HFFc6 (cell line): Measurements from ENCODE around the gene RPS6KA5. TPM values are rescaled to one million over a fixed set of nuclear protein-coding genes. Genes with fewer than 3 reads are reported as not detected.

ENCODE experiments used
- DNase-seq: peaks from one replicate; pipeline ENCODE4 v3.0.0-alpha.2; 2018
- H3K27ac Mint-ChIP-seq: 2 replicates; pipeline ENCODE4 v1.8.0; 2020; ENCODE audit warnings: mild to moderate bottlenecking, mixed read lengths
- H3K27me3 Mint-ChIP-seq: 2 replicates; pipeline ENCODE4 v1.8.0; 2021; ENCODE audit warnings: mild to moderate bottlenecking, moderate library complexity, mixed read lengths; ENCODE audit not compliant: insufficient read depth
- H3K36me3 Mint-ChIP-seq: 2 replicates; pipeline ENCODE4 v1.8.0; 2021; ENCODE audit warnings: low read depth, mixed read lengths
- H3K4me1 Mint-ChIP-seq: 2 replicates; pipeline ENCODE4 v1.8.0; 2020; ENCODE audit warnings: low read depth, mixed read lengths
- H3K4me3 Mint-ChIP-seq: 2 replicates; pipeline ENCODE4 v1.8.0; 2020; ENCODE audit warnings: mild to moderate bottlenecking, moderate library complexity, mixed read lengths
- H3K9me3 Mint-ChIP-seq: 2 replicates; pipeline ENCODE4 v1.8.0; 2020; ENCODE audit warnings: mild to moderate bottlenecking, mixed read lengths
- total RNA-seq, 6 experiments: library from RNA; stranded (reverse); fragmentation: NEBNext Ultra II Directional; extraction: Animal tissue kit (Norgen Biotek cat#: 25700); gene quantifications; 2 replicates in 1 of 6; 3 replicates in 5 of 6; pipeline ENCODE4 v1.2.3, GENCODE V29; 2021
- TF ChIP-seq, protein P1 (sequence below): fragments of 200-600 bp; sonication (generic); IDR thresholded peaks from 2 replicates; pipeline ENCODE4 v1.5.0; 2021; ENCODE audit warnings: antibody characterized with exemption, mild to moderate bottlenecking

Gene RPS6KA5
- total RNA-seq, 6 experiments from 2014 or later, result 0.36 to 0.91 (median 0.48) TPM

DNA sequence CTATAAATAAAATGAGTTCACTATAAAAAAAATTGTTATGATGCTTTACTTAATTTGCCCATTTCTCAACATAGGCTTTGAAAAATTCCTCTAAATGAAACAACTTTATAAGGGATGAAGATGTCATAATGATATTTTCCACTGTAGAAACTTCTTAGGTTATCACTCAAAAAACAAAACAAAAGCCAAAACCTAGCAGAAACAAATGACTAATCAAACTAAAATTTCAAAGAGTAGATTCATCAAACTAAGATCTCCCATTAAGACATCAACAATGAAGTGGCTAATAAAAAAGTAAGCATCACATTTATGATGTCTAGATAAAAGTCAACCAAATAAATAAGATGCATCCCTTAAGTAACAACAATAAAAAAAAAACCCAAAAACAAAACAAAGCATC is 207.3 kb downstream of the RPS6KA5 start:
- Mint-ChIP-seq H3K27me3 (peaks cover 4% of the 10 kb centered on the region; the same call in 1 of the 2 replicates), H3K36me3 (no peaks in the 10 kb centered on the region)

DNA sequence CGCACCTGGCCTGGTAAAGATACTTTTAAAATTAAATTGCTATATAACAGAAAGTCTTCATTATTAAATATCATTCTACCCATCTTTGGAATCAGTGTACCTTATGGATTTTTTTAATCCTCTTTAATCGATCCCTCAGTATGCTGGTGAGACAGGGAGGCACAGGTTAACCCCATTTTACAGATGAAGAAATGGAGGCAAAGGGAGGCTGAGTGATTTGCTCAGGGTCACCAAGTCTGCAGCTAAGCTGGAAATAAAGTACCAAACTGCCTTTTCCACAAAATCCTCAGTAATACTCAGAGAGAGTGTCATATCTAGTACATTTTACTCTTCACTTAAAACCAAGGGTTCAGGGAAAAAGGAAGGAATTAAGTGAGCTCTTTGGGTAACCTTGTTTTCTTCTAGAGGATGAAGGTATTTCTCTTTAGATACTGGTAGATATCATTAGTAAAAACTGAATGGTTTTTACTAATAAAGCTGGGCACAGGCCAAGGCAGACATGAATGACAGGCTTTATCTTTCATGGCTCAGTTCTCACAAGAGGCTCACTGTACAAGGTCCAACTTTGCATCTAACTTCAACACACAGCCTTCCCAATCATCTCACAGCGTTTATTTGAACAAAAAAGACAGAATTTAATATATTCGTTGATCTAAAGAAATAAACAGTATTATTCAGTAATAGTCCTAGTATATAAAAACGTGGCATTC is 209.0 kb downstream of the RPS6KA5 start:
- H3K36me3 Mint-ChIP-seq, result no peaks in the 10 kb centered on the region
- TF ChIP-seq, protein P1, sequence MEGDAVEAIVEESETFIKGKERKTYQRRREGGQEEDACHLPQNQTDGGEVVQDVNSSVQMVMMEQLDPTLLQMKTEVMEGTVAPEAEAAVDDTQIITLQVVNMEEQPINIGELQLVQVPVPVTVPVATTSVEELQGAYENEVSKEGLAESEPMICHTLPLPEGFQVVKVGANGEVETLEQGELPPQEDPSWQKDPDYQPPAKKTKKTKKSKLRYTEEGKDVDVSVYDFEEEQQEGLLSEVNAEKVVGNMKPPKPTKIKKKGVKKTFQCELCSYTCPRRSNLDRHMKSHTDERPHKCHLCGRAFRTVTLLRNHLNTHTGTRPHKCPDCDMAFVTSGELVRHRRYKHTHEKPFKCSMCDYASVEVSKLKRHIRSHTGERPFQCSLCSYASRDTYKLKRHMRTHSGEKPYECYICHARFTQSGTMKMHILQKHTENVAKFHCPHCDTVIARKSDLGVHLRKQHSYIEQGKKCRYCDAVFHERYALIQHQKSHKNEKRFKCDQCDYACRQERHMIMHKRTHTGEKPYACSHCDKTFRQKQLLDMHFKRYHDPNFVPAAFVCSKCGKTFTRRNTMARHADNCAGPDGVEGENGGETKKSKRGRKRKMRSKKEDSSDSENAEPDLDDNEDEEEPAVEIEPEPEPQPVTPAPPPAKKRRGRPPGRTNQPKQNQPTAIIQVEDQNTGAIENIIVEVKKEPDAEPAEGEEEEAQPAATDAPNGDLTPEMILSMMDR, result no peak
- H3K27me3 Mint-ChIP-seq, result peaks cover 8% of the 10 kb centered on the region
- DNase-seq, result no peak
- no peaks in the 10 kb centered on the region for H3K9me3 Mint-ChIP-seq
- H3K4me1 Mint-ChIP-seq, result peaks cover 43% of the 10 kb centered on the region
- H3K4me3 Mint-ChIP-seq, result no peak overlapping the region; the same call in 1 of the 2 replicates
- peak overlapping the region; percentile 63; the same call in 1 of the 2 replicates for H3K27ac Mint-ChIP-seq

More for the DNA sequence above, 207.3 kb downstream of the RPS6KA5 start:
- Mint-ChIP-seq H3K4me3 (no peak overlapping the region), H3K9me3 (no peaks in the 10 kb centered on the region), H3K27ac (no peak overlapping the region), H3K4me1 (peaks cover 43% of the 10 kb centered on the region)
- no peak for DNase-seq
- TF ChIP-seq, protein P1, result no peak

GRCh38 chr14:90850487-90850886 is 210.0 kb downstream of the RPS6KA5 start:
- peaks cover 50% of the 10 kb centered on the region for H3K4me1 Mint-ChIP-seq
- H3K4me3 Mint-ChIP-seq, result no peak overlapping the region; the same call in 1 of the 2 replicates
- DNase-seq, result no peak
- H3K36me3 Mint-ChIP-seq, result no peaks in the 10 kb centered on the region
- peaks cover 11% of the 10 kb centered on the region for H3K27me3 Mint-ChIP-seq
- no peaks in the 10 kb centered on the region for H3K9me3 Mint-ChIP-seq
- peak overlapping the region; percentile 67 for H3K27ac Mint-ChIP-seq
- TF ChIP-seq, protein P1, result no peak

DNA sequence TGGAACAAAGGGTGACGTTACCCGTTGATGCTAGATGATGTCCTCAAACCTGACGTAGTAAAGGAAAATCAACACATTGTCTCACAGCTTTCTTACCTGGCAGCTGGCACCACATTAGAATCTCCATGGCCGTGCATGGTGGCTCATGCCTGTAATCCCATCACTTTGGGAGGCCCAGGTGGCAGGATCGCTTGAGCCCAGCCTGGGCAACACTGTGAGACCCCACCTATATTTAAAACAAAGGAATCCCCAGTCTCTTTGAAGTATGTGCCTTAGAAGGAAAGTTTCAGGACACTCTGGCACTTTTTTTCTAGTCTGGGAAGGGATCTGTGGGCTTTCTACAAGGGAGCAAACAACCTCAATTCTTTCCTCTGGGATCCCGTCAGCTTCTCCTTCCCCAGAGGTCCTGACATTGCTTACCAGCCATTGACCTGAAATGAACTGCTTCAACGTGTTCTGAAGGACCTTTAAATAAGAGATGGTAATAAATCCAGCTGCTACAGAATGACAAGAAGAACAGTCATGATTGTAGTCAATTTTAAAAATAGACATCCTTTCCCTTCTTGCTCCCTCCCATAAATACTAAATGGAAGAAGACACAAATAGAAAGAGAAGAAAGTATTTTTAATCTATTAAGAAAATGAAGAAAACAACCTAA is 210.5 kb downstream of the RPS6KA5 start:
- TF ChIP-seq, protein P1, result no peak
- H3K4me1 Mint-ChIP-seq, result peaks cover 50% of the 10 kb centered on the region
- H3K27me3 Mint-ChIP-seq, result peaks cover 11% of the 10 kb centered on the region
- no peaks in the 10 kb centered on the region for H3K36me3 Mint-ChIP-seq
- DNase-seq, result no peak
- H3K9me3 Mint-ChIP-seq, result no peaks in the 10 kb centered on the region
- H3K4me3 Mint-ChIP-seq, result no peak overlapping the region
- no peak overlapping the region for H3K27ac Mint-ChIP-seq

DNA sequence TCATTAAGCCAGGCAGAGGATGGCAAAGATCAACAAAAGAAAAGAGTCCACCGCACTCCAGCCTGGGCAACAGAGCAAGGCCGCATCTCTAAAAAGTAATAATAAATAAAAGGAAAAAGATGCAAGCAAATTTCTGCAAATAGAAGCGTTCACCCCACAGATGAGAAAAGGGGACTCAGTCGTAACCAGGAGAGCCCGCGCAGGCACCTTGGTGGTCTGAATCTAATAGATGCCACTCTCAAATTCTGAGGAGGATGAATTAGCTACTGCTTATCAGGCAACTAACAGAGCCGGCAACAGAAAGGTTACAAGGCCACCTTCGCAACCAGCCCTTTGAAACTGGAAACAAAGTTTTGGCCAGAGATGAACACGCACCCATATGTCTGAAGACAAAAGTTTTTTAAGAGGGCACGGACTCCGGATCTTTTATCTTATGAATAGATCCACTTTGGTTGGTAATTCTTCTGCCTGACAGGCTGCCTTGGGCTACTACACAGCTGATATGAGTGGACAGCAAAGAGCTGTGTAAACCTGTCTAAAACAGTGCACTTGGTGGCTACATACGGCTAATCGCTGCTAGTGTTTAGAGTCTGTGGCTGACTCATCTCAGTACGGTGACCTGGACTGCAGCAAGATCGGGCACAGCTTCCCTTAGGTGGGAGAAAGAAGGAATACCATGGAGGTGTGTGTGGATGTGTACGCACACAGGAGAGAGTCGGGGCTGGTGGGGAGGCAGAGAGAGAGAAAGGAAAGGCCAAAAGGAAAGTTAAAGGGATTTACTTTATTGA is 211.3 kb downstream of the RPS6KA5 start:
- Mint-ChIP-seq H3K36me3 (no peaks in the 10 kb centered on the region), H3K9me3 (no peaks in the 10 kb centered on the region), H3K27me3 (peaks cover 11% of the 10 kb centered on the region), H3K4me1 (peaks cover 50% of the 10 kb centered on the region), H3K27ac (no peak overlapping the region; the same call in 1 of the 2 replicates), H3K4me3 (no peak overlapping the region; the same call in 1 of the 2 replicates)
- TF ChIP-seq, protein P1, result no peak
- no peak for DNase-seq
